Measurements from ENCODE around the gene PEPD. TPM values are rescaled to one million over a fixed set of nuclear protein-coding genes. Genes with fewer than 3 reads are reported as not detected.

Gene PEPD
- total RNA-seq, 1 donor from 2014 or later, result 112 TPM

GRCh38 chr19:33432446-33433170 is 89.0 kb downstream of the PEPD start:
- no peak for TF ChIP-seq CTCF (IDR thresholded peaks at IDR 0.05)
- DNase-seq (ENCODE audit: low spot score in 2 of 2), result no peak
- intact Hi-C loops (cut with DNase I), result no loop called here

GRCh38 chr19:33432015-33432414 is 89.6 kb downstream of the PEPD start:
- H3K27ac ChIP-seq, result no peak overlapping the region
- intact Hi-C loops (cut with DNase I), result no loop called here
- H3K9me3 ChIP-seq, result no peaks in the 10 kb centered on the region
- H3K4me1 ChIP-seq, result no peaks in the 10 kb centered on the region
- H3K4me3 ChIP-seq, result no peak overlapping the region
- H3K36me3 ChIP-seq, result no peaks in the 10 kb centered on the region
- no peak for DNase-seq (ENCODE audit: low spot score in 2 of 2)
- no peak for TF ChIP-seq CTCF (IDR thresholded peaks at IDR 0.05)
- H3K27me3 ChIP-seq, result no peaks in the 10 kb centered on the region

More at GRCh38 chr19:33432446-33433170, 89.0 kb downstream of the PEPD start:
- Histone ChIP-seq H3K4me1 (no peaks in the 10 kb centered on the region), H3K36me3 (no peaks in the 10 kb centered on the region), H3K4me3 (no peak overlapping the region), H3K27ac (no peak overlapping the region), H3K9me3 (no peaks in the 10 kb centered on the region), H3K27me3 (no peaks in the 10 kb centered on the region)

- H3K27ac ChIP-seq, result no peak overlapping the region
- intact Hi-C loops (cut with DNase I), result loop anchor here (1.0 kb wide), 1 partner anchor 341 kb away; no protein-coding TSS in a partner anchor
- no peaks in the 10 kb centered on the region for H3K27me3 ChIP-seq
- peak; percentile 24 to 61 (median 39) for TF ChIP-seq CTCF (IDR thresholded peaks at IDR 0.05)
- DNase-seq (ENCODE audit: low spot score in 2 of 2), result no peak
- no peaks in the 10 kb centered on the region for H3K4me1 ChIP-seq
- H3K9me3 ChIP-seq, result no peaks in the 10 kb centered on the region
- no peaks in the 10 kb centered on the region for H3K36me3 ChIP-seq
- no peak overlapping the region for H3K4me3 ChIP-seq
Measured at GRCh38 chr19:33430674-33431277, 90.8 kb downstream of the PEPD start.

- intact Hi-C loops (cut with DNase I), result loop anchor here (1.0 kb wide), 1 partner anchor 341 kb away; no protein-coding TSS in a partner anchor
- no peak for TF ChIP-seq CTCF (IDR thresholded peaks at IDR 0.05)
- no peak overlapping the region for H3K27ac ChIP-seq
- no peaks in the 10 kb centered on the region for H3K27me3 ChIP-seq
- H3K4me1 ChIP-seq, result no peaks in the 10 kb centered on the region
- no peaks in the 10 kb centered on the region for H3K36me3 ChIP-seq
- H3K4me3 ChIP-seq, result no peak overlapping the region
- no peak for DNase-seq (ENCODE audit: low spot score in 2 of 2)
- H3K9me3 ChIP-seq, result no peaks in the 10 kb centered on the region
Measured at GRCh38 chr19:33429891-33430673, 91.5 kb downstream of the PEPD start.

GRCh38 chr19:33428627-33429125 is 92.9 kb downstream of the PEPD start:
- Histone ChIP-seq H3K27me3 (no peaks in the 10 kb centered on the region), H3K27ac (no peak overlapping the region), H3K4me1 (no peaks in the 10 kb centered on the region), H3K9me3 (no peaks in the 10 kb centered on the region), H3K36me3 (no peaks in the 10 kb centered on the region), H3K4me3 (no peak overlapping the region)
- no peak for DNase-seq (ENCODE audit: low spot score in 2 of 2)
- intact Hi-C loops (cut with DNase I), result no loop called here
- TF ChIP-seq CTCF (IDR thresholded peaks at IDR 0.05), result no peak
